A172 (cell line): Measurements from ENCODE around the gene CYP19A1. TPM values are rescaled to one million over a fixed set of nuclear protein-coding genes. Genes with fewer than 3 reads are reported as not detected.

ENCODE experiments used
- DNase-seq: peaks from one replicate; pipeline ENCODE4 v3.0.0-alpha.2; 2015; ENCODE audit warnings: low spot score
- total RNA-seq: library from RNA; depleted of rRNA; stranded (reverse); fragments of >200 nt; shearing (Covaris generic); gene quantifications from 2 replicates; pipeline ENCODE4 v1.2.3, GENCODE V29; 2014

CYP19A1 gene
- total RNA-seq, 1 experiment from 2014 or later: not detected

DNA sequence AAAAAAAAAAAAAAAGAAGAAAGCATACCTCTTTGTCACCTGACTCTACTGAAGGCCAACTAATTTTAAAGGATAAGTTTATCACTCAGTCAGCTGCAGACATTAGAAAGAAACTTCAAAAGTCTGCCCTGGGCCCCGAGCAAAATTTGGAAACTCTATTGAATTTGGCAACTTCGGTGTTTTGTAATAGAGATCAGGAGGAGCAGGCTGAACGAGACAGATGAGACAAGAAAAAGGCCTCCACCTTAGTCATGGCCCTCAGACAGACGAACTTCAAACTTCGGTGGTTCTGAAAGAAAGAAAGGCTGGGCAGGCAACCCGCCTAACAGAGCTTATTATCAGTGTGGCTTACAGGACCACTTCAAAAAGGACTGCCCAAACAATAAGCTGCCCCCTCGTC lies 21.6 kb upstream of the CYP19A1 start:
- DNase-seq: no peak

DNA sequence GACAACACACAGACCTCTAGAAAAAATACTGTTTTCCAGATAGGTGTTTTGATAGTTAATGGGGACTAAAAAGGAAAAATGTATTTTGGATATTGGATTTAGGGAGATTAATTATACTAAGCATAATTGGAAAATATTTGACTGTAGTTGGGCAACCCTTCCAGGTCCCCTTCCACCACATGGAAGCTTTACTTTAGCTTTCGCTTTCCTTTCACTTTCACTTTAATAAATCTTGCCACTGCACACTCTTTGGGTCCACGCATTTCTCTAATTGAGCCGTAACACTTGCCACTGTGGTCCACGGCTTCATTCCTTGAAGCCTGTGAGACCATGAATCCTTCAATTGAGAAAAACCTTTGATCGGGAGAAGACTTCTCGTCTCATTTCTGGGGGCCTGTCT lies 18.6 kb upstream of the CYP19A1 start:
- DNase-seq: no peak

GRCh38 chr15:51356147-51356546 lies 17.8 kb upstream of the CYP19A1 start:
- DNase-seq: no peak

GRCh38 chr15:51355096-51355495 lies 16.7 kb upstream of the CYP19A1 start:
- no peak for DNase-seq

DNA sequence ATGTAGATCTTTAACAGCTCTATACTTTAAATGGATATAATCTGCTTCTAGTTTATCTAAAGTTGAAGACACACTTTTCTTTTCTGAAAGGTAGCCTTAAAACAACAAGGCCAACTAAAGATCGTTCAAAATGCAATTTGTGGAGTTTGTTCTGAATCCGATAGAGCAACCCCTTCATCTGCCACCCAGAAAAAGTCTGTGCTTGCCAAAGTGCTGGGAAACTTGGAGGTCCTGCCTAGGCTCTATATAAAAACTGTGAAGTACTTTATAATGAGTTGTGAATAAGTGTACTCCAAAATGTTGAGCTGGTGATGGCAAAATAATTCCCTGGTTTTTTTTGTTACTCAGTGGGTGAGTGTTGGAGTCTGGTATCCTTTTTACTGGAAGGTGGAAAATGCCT lies 15.6 kb upstream of the CYP19A1 start:
- DNase-seq: no peak

GRCh38 chr15:51350723-51351122 lies 12.3 kb upstream of the CYP19A1 start:
- DNase-seq: no peak

- no peak for DNase-seq
Observed at GRCh38 chr15:51349156-51349844, 10.9 kb upstream of the CYP19A1 start.

GRCh38 chr15:51348688-51349087 lies 10.3 kb upstream of the CYP19A1 start:
- DNase-seq: no peak

- DNase-seq: no peak
Observed at GRCh38 chr15:51346136-51346535, 7.7 kb upstream of the CYP19A1 start.

DNA sequence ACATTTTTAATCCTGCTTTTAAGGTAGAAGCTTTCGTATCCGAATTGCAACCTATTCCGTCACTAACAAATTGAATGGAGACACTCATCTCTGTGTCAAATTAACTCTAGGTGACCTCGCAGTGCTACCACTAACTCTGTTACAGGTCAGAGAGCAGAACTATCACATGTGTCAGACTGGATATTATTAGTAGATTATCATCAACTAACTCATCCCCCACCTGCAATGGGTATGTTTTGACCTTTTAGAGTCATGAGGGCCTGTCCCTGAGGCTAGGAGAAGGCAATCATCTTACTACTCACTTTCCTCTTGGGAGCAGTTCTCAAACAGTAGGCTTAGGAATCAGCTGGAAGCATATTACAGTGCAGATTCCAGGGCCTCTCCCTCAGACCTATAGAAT lies 5.1 kb upstream of the CYP19A1 start:
- DNase-seq: no peak

DNA sequence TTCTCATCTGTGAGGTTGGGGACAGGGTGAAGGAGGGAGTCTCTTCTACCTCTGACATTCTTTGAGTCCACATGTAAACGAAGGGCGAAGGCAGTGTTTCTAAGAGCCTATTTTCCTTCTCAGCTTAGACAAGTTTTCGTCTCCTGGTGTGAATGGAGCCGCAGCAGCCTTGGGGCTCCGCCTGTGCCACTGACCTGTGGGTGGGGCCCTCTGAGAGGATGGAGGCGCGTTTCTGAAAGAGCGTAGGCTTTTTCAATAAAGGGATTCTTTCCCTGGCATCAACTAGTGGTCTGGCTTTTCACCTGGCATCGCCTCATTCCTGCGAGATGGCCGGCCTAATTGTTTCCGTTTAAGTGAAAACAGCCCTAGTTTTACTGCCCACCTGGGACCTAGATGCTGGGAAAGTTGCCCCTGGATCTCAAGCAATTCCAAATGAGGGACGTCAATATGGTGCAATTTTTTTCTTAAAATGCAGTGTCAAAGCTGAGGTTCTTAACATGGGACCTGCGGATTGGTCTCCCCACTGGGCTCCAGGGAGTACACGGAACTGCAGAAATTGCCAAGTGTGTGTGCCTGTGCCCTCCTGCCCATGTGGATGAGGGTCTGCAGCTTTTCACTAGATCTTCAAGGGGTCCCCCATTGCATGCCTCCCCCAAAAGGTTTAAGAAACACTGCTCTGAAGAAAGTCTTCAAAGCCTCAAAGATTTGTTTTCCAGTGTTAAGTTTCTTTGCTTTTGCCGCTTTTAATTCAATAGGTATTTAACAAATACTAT lies 4.0 kb upstream of the CYP19A1 start:
- DNase-seq: no peak

GRCh38 chr15:51341366-51342226 lies 3.2 kb upstream of the CYP19A1 start, which contains the start of gene GLDN:
Gene GLDN, plus strand, starts transcription at chr15:51341655. Its CDS starts 30 bp downstream, at chr15:51341685.
- no peak for DNase-seq

DNA sequence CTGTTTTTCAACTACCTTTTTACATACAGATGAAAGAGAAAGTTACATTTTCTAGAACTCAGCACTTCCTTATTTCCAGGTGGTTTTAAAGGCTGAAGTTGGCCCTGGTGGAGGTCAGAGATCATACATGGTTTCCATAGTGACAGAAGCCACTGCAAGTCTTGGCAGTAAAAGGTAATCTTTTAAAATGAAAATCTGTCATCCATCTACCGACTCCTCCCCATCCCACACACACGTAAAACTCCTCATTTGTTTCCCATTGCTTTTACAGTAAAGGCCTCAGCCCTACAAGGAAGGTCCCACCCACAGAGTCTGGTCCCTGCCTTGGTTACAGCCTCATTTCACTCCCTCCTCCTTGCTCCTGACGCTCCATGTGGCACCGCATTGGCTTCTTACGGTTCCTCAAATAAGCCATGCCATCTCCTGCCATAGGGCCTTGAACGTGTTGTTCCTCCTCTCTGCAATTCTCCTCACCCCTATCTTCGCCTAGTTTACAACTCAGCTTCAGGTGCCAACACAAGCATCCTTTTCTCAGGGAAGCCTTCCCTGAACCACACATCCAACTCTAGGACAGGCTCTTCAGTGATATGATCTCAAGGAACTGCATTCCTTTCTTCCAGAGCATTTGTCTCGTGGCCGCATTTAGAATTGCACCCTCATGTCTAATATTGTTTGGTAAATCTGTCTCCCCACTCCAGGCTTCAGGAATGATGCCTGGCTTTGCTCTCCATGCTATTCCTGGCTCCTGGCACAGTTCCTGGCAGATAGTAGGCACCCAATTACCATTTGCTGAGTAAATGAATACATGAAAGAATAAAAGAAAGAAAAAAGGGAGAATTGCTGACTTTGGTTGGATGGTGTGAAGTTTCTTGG lies 2.6 kb downstream of the CYP19A1 start:
- no peak for DNase-seq

GRCh38 chr15:51335087-51335486 lies 3.3 kb downstream of the CYP19A1 start:
- DNase-seq: no peak

DNA sequence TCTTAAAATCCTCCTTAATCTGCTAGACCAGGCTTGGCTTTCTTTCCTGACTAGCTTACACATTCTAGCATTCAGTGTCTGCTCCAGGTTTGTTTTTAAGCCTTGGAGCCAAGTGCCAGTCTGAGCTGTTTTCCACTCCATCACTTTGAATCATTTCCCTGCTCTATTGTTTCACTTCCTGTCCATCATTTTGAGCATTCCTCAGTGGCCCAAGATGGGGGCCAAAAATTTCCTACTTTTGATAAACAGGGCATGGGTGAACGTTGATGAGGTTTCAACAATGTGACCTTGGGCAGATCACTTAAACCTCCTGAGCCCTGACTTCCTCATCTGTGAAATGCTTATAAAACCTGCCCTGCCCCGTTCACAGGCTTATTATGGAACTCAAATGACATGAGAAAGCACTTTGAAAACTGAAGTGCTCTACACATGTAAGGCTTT lies 4.4 kb downstream of the CYP19A1 start:
- no peak for DNase-seq

DNA sequence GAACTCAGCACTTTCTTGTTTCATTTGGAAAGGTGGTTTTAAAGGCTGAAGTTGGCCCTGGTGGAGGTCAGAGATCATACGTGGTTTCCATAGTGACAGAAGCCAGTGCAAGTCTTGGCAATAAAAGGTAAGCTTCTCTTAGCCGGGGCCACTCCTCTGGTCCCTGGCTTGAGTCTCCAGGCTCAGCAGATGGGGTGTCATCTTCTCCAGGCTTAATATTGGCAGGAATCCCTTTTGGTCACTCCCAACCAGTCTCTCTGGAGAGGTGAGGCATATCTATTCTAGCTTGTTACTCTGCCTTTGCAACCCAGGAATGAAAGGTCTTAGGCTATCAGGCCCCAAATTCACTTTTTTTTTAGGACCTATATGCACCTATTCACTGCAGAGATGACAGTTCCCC lies 4.8 kb downstream of the CYP19A1 start:
- DNase-seq: no peak

GRCh38 chr15:51332206-51333147 lies 5.9 kb downstream of the CYP19A1 start:
- DNase-seq: no peak

DNA sequence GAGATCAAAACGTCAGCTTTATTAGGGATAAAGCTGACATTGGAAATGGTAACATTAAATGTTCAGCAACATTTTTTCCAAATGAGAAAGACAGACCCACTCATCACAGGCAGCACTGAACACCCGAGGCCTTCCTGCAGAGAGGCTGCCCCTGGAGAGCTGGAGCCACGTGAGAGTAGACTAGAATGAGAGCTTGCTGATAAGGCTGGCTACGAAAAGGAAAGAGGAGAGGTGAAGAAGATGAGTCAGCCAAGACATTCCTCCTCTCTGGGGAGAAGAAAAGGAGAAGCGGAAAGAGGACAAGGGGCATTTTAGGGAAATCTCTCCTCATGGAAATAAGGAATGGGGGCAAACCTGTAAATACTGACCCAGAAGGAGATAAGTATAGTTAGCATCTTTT lies 7.3 kb downstream of the CYP19A1 start:
- DNase-seq: peak; percentile 4

DNA sequence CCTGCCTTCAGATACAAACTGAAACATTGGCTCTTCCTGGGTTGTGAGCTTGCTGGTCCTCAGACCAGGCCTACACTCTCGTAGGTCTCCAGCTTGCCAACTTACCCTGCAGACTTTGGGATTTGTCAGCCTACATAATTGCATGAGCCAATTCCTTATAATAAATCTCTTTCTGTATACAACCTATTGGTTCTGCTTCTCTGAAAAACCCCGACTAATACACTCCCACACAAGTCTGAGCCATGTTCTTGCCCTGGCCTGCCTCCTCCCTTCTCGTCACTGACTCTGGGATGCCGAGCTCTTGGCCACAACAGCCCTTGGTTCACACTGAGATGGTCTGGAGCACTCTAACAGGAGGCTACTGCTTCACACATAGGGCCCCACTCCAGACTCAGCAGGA lies 9.5 kb downstream of the CYP19A1 start:
- DNase-seq: no peak

GRCh38 chr15:51327081-51327480 lies 11.3 kb downstream of the CYP19A1 start:
- DNase-seq: no peak
